Panc1 (cell line): ENCODE data around the gene TCF3. TPM values are rescaled to one million over a fixed set of nuclear protein-coding genes. Genes with fewer than 3 reads are reported as not detected.

Experiments used
- ATAC-seq: fragments of 200-7000 bp; cut with Tn5 transposase; 2 replicates; pipeline ENCODE4 v1.9.1; 2020; ENCODE audit warnings: mild to moderate bottlenecking, moderate library complexity
- BruUV-seq: library from RNA; stranded (reverse); fragments of 400-500 nt; replicated peaks from 2 replicates; lab custom pipeline; 2021; lab: Mats Ljungman, UMichigan
- CTCF ChIA-PET: fragments of 300-600 bp; sonication (Branson Sonifier 250); formaldehyde crosslinking; loops from one replicate; lab custom pipeline; 2022; ENCODE audit warnings: antibody characterized with exemption; lab: Charles Lee
- POLR2A ChIA-PET: fragments of 300-600 bp; sonication (Branson Sonifier 250); formaldehyde crosslinking; loops from one replicate; lab custom pipeline; 2022; ENCODE audit warnings: antibody characterized with exemption; lab: Charles Lee
- DNase-seq: peaks from one replicate; pipeline ENCODE4 v3.0.0-alpha.2; 2010; ENCODE audit warnings: low read depth, low spot score
- H3K27ac ChIP-seq: 2 replicates; pipeline ENCODE4 v1.5.1; 2011; ENCODE audit warnings: mild to moderate bottlenecking, low read length, inconsistent platforms
- H3K27me3 ChIP-seq: fragments of 200-500 bp; sonication (Bioruptor generic); 2 replicates; pipeline ENCODE4 v1.6.0; 2014; ENCODE audit warnings: low read length, inconsistent platforms; ENCODE audit not compliant: control insufficient read depth, insufficient read depth
- H3K36me3 ChIP-seq: fragments of 200-500 bp; sonication (Bioruptor generic); 2 replicates; pipeline ENCODE4 v1.5.1; 2014; ENCODE audit warnings: inconsistent platforms, mild to moderate bottlenecking, low read length, moderate library complexity; ENCODE audit not compliant: control insufficient read depth, insufficient read depth
- H3K4me1 ChIP-seq: 2 replicates; pipeline ENCODE4 v1.5.1; 2011; ENCODE audit warnings: inconsistent platforms, mild to moderate bottlenecking, low read length, moderate library complexity; ENCODE audit not compliant: control insufficient read depth, insufficient read depth
- H3K4me3 ChIP-seq, 2 experiments: 2 replicates each; pipeline ENCODE4 v1.5.1; 2011 to 2012; ENCODE audit warnings: low read depth in 2 of 2, low read length in 2 of 2, mild to moderate bottlenecking in 2 of 2, inconsistent platforms in 1 of 2, moderate library complexity in 1 of 2
- H3K9me3 ChIP-seq: fragments of 200-500 bp; sonication (Bioruptor generic); 2 replicates; pipeline ENCODE4 v1.5.1; 2014; ENCODE audit warnings: low read depth, mild to moderate bottlenecking, inconsistent platforms, low read length, moderate library complexity; ENCODE audit not compliant: control insufficient read depth, insufficient read depth
- CTCF ChIP-seq: fragments of 450-650 bp; IDR thresholded peaks from 2 replicates; pipeline ENCODE4 v1.5.1; 2017; ENCODE audit warnings: mild to moderate bottlenecking
- POLR2AphosphoS5 ChIP-seq: IDR thresholded peaks from 2 replicates; pipeline ENCODE4 v1.6.1; 2012; ENCODE audit warnings: mild to moderate bottlenecking, low read depth, low read length, moderate library complexity
- REST ChIP-seq, 2 experiments: IDR thresholded peaks; 2 replicates each; pipeline ENCODE4 v1.6.1; 2011 to 2012; ENCODE audit warnings: low read depth in 2 of 2, control low read depth in 1 of 2, low read length in 1 of 2, mild to moderate bottlenecking in 1 of 2, moderate library complexity in 1 of 2; ENCODE audit not compliant: insufficient read depth in 1 of 2
- SIN3A ChIP-seq: IDR thresholded peaks from 2 replicates; pipeline ENCODE4 v1.6.1; 2012; ENCODE audit warnings: low read depth, mild to moderate bottlenecking, low read length, moderate library complexity, borderline replicate concordance; ENCODE audit not compliant: insufficient read depth
- TCF7L2 ChIP-seq: IDR thresholded peaks from 2 replicates; pipeline ENCODE4 v1.6.1; 2011; ENCODE audit warnings: mild to moderate bottlenecking, low read depth, low read length, inconsistent platforms
- in situ Hi-C: cut with HindIII; loops from 2 replicates; pipeline ENCODE4 v1.10.0; 2016; ENCODE audit warnings: low sequenced_read_pairs, low pct_unique_long_range_greater_than_20kb
- intact Hi-C: fragments of 100-400 bp; cut with micrococcal nuclease; formaldehyde crosslinking; loops from one replicate; pipeline ENCODE4 v1.10.0; 2022; ENCODE audit not compliant: unreplicated experiment
- total RNA-seq: library from RNA; stranded (reverse); gene quantifications from one replicate; pipeline ENCODE4 v1.2.1, GENCODE V29; 2021; ENCODE audit not compliant: unreplicated experiment

TCF3 gene
- total RNA-seq, 1 experiment from 2014 or later: 175 TPM

- BruUV-seq: no TSS peak
- ChIA-PET CTCF (no interaction called here), POLR2A (no interaction called here)
- in situ Hi-C loops (no loop called here), intact Hi-C loops (no loop called here)
- no peaks in the 10 kb centered on the region for H3K36me3 ChIP-seq
- H3K27me3 ChIP-seq: no peaks in the 10 kb centered on the region
- H3K9me3 ChIP-seq: no peaks in the 10 kb centered on the region
- TF ChIP-seq CTCF (no peak), TCF7L2 (no peak), REST (IDR thresholded peaks at IDR 0.05; ENCODE audit: insufficient read depth in 1 of 2, low read depth in 2 of 2, low read length in 1 of 2) (no peak), POLR2AphosphoS5 (no peak), SIN3A (no peak)
- H3K27ac ChIP-seq: no peak overlapping the region
- ATAC-seq: no peak
- no peak for DNase-seq
- no peak overlapping the region for H3K4me3 ChIP-seq
- no peaks in the 10 kb centered on the region; the same call in 1 of the 2 replicates for H3K4me1 ChIP-seq
These were observed 31.6 kb upstream of the TCF3 start for GRCh38 chr19:1683869-1684572.

GRCh38 chr19:1680976-1681375 lies 28.6 kb upstream of the TCF3 start:
- intact Hi-C loops (no loop called here), in situ Hi-C loops (no loop called here)
- ChIA-PET POLR2A (no interaction called here), CTCF (interaction anchor here (0.7 kb wide), 1 partner anchor 14 kb away, joined by 4 read pairs; no protein-coding TSS in a partner anchor)
- no peak for ATAC-seq
- Histone ChIP-seq H3K27me3 (no peaks in the 10 kb centered on the region), H3K9me3 (no peaks in the 10 kb centered on the region), H3K4me1 (no peaks in the 10 kb centered on the region; the same call in 1 of the 2 replicates), H3K27ac (no peak overlapping the region), H3K4me3 (no peak overlapping the region), H3K36me3 (no peaks in the 10 kb centered on the region)
- TF ChIP-seq REST (IDR thresholded peaks at IDR 0.05; ENCODE audit: insufficient read depth in 1 of 2, low read depth in 2 of 2, low read length in 1 of 2) (no peak), SIN3A (no peak), CTCF (no peak), TCF7L2 (no peak), POLR2AphosphoS5 (no peak)
- BruUV-seq: no TSS peak
- DNase-seq: no peak
